HG03039 (cell line): ENCODE measurements around the gene KRTAP1-4.
"Not testable (repeated sequence)": the region's sequence is repeated elsewhere in the genome, so short reads cannot be mapped to it uniquely, and the experiment has no call there.

Source experiments
- ATAC-seq: cut with Tn5 transposase; IDR thresholded peaks from one replicate; pipeline ENCODE4 v1.9.1; 2021; ENCODE audit warnings: mild to moderate bottlenecking, moderate library complexity; ENCODE audit not compliant: unreplicated experiment

Gene KRTAP1-4

DNA sequence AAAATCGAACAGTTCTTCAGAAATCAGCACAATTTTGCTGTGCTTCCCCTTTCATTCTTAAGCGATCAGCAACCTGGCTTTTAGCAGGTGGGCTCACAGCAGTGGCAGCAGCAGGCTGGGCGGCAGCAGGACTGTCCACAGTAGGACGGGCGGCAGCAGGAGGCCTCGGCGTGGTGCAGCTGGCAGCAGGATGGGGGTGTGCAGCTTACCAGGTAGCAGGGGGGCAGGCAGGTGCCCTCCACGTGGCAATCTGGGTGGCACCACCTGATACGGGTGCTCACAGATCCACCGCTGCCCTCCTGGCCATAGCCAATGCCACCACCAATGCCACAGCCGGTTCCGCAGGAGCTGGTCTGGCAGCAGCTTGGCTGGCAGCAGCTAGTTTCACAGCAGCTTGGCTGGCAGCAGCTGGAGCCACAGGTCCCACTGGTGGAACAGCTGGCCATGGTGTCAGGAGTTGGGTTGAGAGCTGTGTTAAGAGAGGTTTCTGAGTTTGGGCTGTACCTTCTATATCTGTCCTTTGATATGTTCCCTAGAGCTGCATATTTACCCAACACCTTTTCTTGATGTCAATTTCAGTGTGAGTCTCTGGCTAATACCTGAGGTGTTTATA lies at the start of gene KRTAP1-4:
KRTAP1-4 (minus strand) TSS at position 563 of the 613 bp plus-strand sequence; CDS start at position 446, 117 bp downstream.
- ATAC-seq, result no peak

GRCh38 chr17:41076788-41077187 lies 46.8 kb upstream of the KRTAP1-4 start:
- ATAC-seq, result no peak

DNA sequence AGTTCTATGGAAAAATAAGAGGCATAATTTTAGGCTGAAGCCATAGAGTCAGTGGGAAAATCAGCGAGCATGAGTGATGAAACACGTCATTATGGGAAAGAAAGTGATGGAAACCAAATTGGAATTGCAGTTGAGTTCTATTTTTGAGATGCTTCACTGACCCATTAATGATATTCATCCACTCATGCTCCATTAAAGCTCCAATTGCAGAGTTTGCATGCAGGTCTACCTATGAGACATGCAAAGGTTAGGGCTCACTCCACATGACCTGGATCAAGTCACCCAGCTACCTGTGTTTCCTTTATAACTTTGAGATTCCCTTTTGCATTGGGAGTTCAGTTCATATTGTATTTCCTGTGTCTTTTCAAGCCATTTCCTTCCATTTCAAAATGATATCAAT lies 43.7 kb upstream of the KRTAP1-4 start:
- ATAC-seq, result no peak

DNA sequence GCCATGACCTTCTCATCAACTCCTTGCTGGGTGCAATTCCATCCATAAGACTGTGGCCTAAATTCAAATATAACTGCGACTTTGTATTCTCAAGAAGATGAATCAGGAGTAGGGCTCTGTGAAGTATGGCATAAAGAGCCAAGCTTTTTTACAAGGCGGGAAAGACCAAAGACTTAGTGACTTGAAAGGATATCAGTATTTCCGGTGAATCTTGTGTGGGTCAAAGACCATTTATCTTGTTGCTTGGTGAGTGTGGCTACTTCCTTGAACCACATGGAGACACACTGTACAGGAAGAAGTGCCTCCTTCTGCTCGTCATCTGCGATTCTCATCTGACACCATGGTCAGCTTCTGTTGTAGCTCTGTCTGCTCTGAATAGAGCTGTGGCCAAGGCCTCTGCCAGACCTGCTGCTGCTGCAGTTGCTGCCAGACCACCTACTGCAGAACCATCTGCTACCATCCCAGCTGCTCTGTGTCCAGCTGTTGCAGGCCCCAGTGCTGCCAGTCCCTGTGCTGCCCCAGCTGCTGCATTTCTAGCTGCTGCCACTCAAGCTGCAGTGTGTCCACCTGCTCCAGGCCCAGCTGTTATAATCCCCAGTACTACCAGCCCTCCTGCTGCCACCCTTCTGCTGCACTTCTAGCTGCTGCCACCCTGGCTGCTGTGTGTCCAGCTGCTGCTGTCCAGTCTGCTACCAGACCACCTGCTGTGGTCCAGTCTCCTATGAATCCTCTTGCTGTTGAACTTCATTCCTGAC lies 41.8 kb upstream of the KRTAP1-4 start:
- no peak for ATAC-seq

DNA sequence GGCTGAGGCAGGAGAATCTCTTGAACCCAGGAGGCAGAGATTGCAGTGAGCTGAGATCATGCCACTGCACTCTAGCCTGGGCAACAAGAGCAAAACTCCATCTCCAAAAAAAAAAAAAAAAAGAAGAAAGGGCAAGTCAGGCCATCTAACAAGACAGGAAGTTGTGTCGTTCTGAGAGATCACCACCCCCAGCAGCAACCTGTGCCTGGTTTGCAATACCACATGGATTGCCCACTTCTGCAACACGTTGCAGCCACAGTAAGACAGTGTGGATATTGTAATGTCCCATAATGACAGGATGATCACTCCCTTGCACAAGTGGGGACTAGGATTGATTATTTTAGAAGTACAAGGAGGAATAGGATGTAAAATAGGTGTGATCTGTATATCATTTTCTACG lies 39.0 kb upstream of the KRTAP1-4 start:
- ATAC-seq, result no peak

DNA sequence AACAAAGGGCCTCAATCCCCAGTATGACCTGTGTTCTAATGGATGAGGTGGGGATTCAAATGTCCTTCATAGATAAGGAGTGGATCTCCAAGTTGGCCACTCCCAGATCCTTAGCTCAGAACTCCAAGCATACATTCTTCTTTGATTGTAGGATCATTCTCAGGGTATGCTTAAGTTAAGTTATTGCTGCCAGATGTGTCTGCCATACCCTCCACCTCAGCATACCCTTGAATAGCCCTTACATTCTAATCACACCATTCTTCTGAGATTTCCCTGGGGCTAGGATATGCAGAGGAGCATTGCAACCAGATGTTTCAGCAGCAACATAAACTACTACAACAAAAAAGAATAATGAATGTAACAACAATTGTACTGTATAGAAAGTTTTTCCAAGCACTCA lies 37.3 kb upstream of the KRTAP1-4 start:
- no peak for ATAC-seq

- ATAC-seq, result no peak
These were observed 36.0 kb upstream of the KRTAP1-4 start, which contains the start of gene KRTAP2-4 for GRCh38 chr17:41065829-41066624. TSS of gene KRTAP2-4 (minus strand) at chr17:41065879. CDS start at chr17:41065845, 34 bp downstream.

- not testable (repeated sequence) for ATAC-seq
These were observed 35.2 kb upstream of the KRTAP1-4 start for GRCh38 chr17:41065016-41065689.

DNA sequence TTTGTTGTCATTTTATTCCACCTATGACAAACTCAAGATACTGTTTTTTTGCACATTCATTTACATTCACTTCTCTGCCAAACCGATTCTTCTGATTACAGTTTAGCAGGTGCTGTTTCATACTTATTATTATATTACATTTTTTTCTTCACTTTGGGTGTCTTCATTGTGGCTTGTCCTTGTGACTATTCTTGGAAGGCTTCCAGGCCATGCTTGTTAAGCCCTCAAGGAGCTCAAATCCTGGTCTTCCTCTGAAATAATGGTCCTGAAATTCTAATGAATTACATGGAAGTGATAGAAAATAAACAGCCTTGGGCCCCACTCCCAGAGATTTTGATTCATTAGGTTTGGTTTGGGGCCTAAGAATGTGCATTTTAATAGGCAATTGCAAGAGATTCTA lies 34.3 kb upstream of the KRTAP1-4 start:
- ATAC-seq, result no peak

DNA sequence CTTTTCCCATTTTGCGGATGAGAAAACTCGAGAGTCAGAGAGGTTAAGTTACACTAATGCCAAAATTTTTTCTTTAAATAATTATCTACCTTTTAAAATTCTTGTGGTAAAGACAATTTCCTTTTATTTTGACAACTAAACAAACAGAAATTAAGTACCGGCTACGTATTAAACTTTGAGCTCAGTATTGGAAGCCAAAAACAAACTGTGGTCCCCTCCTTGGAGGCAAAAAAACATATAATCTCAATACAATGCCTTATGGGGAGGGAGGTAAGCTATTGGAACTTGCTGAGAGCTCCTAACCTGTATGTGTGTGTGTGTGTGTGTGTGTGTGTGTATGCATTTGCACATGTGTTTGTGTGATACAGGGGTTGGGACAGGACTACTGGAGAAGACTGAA lies 33.5 kb upstream of the KRTAP1-4 start:
- no peak for ATAC-seq

- ATAC-seq, result no peak
These were observed 32.0 kb upstream of the KRTAP1-4 start for GRCh38 chr17:41061964-41062363.

GRCh38 chr17:41060052-41060604 lies 30.1 kb upstream of the KRTAP1-4 start, which contains the start of gene KRTAP2-3:
TSS of gene KRTAP2-3 (minus strand) at chr17:41060114. CDS start at chr17:41060050, 64 bp downstream.
- ATAC-seq, result no peak

- not testable (repeated sequence) for ATAC-seq
These were observed 29.5 kb upstream of the KRTAP1-4 start for GRCh38 chr17:41059276-41060051.

DNA sequence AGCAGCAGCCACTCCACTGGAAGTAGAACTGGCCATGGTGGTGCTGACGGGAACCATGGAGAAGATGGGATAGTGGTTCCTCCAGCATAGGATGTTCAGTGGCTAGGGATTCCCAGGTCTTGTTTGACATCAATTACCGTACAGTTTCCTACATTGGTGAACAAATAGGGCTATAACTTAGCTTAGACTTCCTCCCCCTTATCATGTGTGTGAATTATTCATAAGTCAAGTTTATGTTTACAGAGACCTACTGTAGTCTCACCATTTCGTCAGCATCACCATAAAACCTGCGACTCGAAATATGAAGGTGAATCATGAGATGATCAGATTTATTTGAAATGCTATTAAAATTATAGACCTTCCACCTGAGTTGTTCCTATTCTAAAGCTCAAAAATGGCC lies 28.7 kb upstream of the KRTAP1-4 start:
- ATAC-seq, result no peak

- ATAC-seq, result no peak
These were observed 27.6 kb upstream of the KRTAP1-4 start for GRCh38 chr17:41057547-41057946.

GRCh38 chr17:41055130-41055529 lies 25.1 kb upstream of the KRTAP1-4 start, which contains the start of gene KRTAP2-2:
TSS of gene KRTAP2-2 (minus strand) at chr17:41055230. CDS start at chr17:41055211, 19 bp downstream.
- not testable (repeated sequence) for ATAC-seq

GRCh38 chr17:41054556-41054955 lies 24.6 kb upstream of the KRTAP1-4 start:
- not testable (repeated sequence) for ATAC-seq

DNA sequence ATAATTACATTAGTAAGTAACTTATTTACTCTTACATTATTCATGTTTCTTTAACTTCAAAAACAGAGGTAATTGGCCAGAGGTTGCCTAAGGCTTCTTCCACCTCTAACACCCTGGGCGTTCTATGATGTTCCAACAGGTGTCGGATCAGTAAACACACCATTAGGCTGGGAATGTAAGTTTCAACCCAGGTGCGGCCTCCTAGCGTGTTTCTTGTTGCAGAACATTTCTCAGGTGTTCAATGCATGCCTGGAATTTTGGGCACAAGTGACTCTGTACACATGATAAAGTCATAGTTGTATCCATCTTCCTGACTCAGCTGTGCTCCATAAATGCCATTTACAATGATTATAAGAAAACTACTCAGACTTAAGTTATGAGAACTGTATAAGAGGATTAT lies 24.0 kb upstream of the KRTAP1-4 start:
- ATAC-seq, result no peak

DNA sequence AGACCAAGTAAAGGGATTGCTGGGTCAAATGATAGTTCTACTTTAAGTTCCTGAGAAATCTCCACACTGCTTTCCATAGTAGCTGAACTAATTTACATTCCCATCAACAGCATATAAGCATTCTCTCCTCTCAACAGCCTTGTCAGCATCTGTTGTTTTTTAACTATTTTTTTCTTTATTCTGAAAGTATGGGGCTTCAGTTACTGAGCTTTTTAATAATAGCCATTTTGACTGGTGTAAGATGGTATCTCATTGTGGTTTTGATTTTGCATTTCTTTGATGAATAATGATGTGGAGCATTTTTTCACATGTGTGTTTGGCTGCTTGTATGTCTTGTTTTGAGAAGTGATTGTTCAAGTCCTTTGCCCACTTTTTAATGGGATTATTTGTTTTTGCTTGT lies 22.6 kb upstream of the KRTAP1-4 start:
- no peak for ATAC-seq

DNA sequence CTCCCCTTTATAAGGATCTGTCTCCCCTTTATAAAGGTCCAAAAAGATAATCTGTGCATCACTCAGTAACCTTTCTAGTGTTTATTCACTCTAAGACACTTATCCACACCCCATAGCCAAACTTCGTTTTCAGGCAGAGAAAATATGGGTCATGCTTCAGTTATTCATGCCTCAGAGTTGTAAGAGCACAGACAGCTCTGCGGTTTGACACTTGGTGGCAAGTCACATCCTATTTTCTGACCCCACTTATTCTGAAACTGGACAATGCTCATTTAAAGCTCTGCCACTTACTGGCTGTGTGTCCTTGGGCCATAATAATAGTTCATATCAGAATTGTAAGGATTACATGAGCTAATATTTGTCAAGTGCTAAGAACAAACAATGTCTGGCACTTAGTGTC lies 19.1 kb upstream of the KRTAP1-4 start:
- ATAC-seq, result no peak
